ENCODE measurements around the gene UBA1.

DNA sequence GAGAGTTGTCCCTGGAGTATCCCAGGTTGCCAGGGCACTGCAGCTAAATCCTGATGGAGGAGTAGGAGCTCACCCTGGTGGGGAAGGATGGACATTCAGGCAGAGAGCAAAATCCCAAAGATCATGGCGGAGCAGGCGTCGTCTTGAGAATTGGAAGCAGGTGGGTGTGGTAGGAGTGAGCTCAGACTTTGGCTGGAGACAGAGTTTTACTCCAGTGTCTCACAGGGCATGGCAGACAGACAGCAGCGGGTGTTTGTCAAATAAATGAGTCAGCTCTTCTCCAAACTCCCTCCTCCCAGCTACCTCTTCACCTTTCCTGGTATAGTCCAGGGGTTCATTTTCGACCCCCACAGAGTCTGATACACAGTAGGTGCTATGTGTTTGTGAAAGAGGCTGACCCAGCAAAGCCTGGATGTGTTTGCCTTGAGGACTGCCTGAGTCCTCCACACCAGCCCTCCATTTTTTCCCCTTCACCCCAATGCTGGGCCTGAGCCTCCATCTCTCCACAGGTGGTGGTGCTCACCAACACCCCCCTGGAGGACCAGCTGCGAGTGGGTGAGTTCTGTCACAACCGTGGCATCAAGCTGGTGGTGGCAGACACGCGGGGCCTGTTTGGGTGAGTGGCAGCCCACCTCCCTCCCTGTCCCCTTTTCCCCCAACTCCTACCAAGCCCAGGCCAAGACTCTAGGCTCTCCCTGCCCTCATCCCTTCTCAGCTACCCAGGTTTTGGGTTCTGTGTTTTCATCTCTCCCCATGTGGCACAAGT, 6.9 kb downstream of the UBA1 start:
- no peak for TF ChIP-seq POLR2AphosphoS5 (IDR thresholded peaks at IDR 0.05; ENCODE audit: borderline replicate concordance, low read depth, low read length)
- TF ChIP-seq EZH2 (IDR thresholded peaks at IDR 0.05), result no peak

Measured in SK-N-MC (cell line).